GM19043 (cell line): ENCODE measurements around the gene ITGA8.
"Not testable (repeated sequence)": the region's sequence is repeated elsewhere in the genome, so short reads cannot be mapped to it uniquely, and the experiment has no call there.

ENCODE experiments used
- ATAC-seq: cut with Tn5 transposase; IDR thresholded peaks from one replicate; pipeline ENCODE4 v1.9.1; 2021; ENCODE audit warnings: low read depth; ENCODE audit not compliant: unreplicated experiment

Gene ITGA8

DNA sequence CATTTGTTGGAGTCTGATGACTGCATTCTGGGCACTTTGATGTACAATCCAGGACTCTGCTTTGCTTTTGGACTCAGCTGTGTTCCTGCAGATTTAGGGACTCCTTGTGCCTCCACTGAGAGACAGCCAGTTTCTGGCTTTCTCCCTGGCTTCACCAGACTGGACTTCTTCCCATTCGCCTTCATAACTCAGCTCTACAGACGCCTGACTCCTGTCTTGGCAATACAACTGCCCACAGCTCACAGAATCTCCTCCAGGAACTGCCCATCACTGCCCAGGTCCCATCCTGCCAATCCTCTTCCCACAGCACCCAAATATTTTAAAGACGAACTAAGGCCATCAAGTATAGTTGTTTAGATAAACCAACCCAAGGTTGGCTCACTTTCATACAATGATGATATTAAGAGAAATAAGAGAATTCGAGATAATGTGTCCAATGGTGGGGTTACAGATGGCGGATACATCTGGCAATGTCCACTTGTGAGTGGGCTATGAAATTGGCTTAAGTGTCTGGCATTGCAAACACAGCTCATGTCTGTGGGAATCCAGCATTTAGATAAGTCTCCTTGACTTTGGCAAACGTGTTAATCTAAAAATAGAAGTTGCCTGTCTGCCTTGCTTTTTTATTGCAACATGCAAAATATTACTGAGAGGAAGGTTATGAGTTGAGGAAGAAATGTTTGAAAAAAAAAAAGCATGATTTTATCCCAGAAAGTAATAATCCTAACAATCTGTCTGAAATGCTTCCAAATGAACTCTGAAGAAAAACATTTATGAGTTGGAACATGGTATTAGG, 95.1 kb downstream of the ITGA8 start:
- no peak for ATAC-seq

DNA sequence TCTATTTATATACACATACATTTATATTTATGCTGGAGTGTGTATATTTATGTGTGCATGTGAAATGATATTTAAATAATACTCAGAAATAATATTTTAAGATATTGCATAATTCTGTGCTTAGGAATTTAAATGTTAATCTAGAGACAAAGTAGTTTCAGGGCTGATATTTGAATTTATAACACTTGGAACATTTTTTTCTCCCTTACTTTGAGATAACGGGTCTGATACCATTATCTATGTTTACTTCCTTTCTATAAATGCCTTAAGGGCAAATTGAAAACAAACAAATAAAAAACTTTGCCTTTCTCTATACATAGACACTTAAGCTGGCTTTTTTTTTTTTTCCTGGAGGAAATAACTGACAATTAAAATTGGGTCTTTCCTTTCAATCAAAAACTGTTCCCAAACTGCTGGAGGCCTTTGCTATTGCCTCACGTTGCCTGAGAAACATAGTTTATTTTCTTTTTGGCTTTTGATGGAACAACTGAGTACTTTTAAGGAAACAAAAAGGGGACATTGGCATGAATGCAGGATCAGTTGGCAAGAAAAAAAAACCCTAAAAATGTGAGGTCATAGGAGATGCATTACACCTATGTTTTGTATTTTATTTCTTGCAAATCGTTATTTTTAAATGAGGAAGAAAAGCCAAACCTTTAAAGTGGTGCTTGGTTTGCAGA, 98.7 kb downstream of the ITGA8 start:
- ATAC-seq, result no peak

DNA sequence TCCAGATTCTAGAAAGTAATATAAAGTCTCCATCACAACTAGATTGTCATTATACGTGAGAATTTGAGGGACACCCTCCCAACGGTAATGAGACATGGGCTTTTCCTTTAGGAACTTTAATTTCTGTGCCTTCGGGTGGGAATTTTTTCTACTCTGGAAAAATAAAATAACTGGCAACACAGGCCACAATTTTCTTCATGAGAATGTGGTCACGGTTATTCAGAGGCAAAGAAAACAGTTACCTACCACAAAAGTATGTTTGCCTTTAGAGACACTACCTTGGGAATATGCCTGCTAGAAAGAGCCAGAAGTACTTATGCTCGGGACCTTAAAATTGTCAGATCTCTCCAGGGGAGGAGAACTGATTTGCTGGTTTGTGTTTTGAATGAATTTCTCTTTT, 99.4 kb downstream of the ITGA8 start:
- no peak for ATAC-seq

DNA sequence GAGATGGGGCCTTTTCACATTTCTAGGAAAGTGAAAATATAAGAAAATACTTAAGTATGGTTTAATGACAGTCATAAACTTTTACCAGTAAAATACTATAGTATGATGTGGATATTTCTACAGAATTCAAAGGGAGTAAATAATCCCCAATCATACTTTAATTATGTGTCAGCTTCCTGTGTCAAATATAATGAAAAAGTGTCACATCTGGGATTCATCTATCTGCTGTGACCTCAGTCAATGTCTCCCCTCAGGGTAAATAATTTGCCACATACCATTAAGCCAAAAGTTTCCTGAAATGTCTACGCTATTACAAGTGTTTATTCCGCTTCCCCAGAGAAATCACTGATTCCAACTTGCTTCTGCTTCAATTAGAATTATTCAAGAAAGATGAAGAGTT, 110.5 kb downstream of the ITGA8 start:
- no peak for ATAC-seq

DNA sequence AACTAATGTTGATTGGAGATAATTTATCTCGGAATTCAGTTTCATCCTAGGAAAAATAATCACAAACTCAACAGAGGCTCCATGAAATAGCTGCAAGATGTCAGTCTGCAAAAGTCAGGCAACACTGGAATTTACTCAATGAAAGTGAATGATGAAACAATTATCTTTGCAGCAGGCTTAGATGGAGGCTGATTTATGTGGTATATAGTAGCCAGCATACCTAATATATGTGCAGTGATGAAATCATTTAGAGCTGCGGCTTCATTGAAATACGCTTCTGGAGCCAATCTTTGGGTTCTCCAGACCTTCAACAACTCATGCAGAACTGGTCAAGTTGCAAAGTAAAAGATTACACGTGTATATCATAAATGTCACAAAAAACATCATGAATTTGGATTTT, 113.3 kb downstream of the ITGA8 start:
- no peak for ATAC-seq

DNA sequence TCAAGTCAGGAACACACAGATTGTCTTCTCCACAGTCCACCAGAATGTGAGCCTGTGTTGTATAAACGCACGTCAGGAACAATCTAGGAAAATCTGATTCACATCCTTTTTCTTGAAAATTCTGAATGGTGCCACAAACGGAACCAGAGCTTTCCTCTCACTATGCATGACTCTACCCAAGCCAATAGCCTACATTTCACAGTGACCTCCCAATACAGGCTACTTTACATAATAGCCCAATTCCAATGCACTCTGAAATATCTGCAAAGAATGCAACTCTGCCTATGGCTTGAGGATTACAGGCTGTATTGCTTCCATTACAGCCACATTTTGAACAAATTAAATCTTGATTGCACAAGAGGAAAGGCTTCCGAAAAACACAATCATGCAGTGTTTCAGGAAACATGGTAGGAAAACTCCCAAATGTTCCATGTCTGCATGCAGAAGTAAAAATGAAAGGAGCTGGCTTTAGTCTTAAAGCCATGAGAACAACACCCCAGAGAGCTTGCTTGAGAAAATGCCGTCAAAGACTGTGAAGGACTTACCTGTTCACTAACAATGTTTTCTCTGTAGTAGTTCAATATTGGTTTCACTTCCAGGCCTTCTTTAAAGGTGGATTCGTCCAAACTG, 113.9 kb downstream of the ITGA8 start:
- ATAC-seq, result no peak

DNA sequence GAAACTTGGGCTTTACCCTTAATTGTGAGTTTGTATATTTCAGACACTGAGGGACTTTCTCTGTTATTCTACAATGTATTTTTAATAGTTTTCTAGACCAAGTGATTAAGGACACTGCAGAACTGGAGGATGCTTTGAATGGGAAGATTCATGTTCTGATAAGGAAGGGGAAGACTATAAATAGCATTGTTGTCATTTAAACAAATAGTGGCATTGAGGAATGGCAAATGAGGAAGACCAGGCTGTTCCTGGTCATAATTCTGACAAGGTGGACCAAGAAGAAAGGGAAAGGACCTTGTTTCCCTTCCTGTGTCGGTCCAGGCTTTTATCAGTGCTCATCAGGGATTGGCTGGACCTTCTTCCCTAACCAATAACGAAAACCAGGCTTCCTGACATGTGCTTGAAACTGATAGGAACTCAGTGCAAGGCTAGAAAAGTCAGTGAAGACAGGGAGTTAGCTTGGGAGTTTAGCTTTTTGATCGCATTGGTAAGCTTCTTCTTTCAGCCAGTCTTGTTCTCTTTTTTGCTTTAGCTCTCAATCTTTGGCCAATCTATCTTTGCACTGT, 116.2 kb downstream of the ITGA8 start:
- ATAC-seq, result no peak

DNA sequence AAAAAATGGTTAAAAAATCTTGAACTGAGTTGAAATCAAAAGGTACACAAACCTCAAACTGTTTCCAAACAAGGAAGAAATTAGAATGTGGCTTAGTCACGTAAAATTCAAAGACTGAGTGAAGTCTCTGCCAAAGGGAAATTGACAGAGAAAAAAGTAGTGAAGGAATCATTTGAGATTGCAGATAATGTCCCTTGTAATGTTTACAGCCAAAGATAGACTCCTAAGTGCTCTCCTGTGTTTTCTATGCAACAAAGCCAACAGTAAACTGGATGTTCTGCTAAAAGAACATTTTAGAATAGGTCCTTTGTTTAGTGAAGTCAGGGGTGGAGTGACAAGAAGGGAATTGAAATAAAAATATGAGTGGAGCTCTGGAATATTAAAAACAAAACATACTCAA, 117.9 kb downstream of the ITGA8 start:
- ATAC-seq, result no peak

DNA sequence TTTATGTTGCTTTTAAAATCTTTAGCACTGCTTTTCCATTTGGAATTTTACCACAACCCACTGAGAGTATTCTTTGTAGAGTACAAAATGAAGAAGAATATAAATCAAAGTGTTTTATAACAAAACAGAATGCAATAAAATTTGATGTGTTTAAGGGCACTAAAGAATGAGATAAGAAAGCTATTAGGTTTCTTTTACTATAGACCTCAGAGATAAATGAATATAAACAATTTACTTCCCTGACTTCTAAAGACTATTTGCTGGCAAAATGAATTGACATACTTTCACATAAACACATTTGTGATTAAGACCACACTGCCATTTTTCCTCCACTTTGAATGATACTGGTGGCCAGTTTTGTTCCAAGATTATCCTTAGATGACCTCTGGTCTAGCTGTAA, 124.5 kb downstream of the ITGA8 start:
- no peak for ATAC-seq

DNA sequence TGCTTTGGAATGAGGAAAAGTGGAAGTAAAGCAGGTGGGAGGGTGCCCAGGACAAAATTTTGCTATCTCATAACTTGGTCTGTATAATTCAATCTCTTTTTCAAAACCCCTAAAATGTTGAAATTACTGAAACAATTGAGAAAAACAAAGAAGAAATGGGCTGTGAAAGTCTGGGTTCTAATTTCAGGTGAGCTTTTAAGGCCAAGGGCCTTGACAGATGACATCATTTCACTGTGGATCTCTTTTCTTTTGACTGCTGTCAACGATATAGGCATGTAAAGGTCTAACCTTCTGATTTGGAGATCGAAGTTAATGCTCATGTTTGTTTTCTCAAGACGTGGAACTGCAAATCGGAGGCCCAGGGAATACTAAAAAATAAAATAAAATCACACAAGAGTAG, 127.8 kb downstream of the ITGA8 start:
- ATAC-seq, result no peak

DNA sequence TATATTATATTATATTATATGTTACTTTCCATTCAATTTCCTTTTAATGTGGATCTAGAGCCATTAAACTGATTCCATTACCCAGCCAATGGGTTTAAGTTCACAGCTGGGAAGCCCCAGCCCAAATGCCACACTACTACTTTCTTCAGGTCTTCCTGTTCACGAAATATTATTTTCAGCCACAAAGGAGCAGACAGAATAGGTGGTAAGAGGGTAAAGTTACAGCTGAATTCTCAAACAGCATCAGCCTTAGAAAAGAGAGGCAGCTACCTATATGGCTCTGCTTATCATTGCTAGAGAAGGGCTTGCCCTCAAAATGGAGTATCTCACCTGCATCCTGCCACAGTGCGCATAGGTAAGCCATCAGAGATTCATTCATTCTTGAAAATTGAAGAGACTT, 128.3 kb downstream of the ITGA8 start:
- no peak for ATAC-seq

DNA sequence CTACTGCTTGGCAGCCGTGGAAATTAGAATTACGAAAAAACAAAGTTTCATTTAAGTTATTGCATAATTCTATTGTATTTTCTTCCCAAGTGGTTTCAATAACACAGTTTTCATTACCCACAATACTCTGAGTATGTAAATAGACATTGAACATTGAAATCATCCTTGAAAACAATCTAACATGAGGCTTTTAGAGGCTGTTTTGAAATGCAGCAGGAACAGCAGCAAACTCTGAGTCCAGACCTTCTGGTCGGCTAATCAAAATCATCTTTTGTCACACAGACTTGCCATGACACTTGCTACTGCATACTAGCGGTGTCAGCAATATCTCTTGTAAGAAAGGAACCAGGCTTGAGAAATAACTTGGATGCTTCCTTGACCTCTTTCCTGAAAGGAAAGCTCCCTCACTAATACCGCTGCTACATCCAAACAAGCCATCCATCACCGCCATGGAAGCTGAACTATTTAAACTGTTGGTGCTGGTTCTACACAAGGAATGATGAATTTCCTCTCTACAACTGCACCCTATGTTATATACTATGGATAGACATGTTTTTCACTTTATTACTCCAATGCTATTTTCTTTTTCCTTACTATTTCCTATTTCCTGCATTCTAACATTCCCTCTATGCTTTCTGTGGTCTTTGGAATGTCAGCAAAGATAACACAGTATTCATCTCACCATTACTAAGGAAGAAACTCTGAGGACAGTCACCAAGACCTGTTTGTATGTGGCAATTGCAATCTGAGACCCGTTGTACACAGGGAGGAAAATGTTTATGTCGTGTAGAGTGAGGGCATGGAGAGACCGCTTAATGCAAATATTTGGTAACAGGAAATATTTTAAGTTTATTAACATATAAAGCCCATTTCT, 130.8 kb downstream of the ITGA8 start:
- ATAC-seq, result no peak

DNA sequence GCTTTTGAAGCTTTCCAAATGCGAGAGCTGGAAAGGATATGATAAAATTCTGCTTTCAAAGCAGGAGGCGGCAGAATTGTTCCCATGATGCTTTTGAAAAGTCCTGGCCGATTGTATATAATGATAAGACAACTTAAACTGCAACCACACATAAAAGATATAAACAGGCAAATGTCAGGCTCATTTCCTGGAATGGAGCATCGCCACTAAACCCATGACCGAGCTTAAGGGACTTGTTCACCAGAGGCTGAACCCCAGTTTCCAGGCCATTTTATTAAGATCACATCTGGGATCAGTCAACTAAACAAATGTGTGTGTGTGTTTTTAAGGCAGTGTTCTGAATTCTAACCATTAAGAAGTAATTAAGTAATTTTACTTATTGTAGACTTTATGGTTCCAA, 131.6 kb downstream of the ITGA8 start:
- ATAC-seq, result no peak

DNA sequence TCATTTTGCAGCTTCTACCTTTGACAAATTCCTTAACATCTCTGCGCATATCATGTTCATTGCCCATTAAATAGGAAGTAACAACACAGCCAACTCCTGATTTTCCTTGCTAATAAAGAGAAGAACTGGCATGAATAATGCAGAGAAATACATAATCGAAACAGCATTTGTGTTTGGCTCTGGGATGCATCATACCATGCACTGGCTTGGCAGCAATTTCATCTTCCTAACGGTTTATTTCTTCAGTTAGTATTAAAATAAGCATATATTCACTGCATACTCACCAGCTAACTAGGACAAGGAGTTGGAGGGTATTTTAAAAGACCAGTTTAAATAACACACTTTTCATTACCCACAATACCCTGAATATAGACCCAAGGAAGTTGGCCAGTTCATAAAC, 132.5 kb downstream of the ITGA8 start:
- ATAC-seq, result no peak

DNA sequence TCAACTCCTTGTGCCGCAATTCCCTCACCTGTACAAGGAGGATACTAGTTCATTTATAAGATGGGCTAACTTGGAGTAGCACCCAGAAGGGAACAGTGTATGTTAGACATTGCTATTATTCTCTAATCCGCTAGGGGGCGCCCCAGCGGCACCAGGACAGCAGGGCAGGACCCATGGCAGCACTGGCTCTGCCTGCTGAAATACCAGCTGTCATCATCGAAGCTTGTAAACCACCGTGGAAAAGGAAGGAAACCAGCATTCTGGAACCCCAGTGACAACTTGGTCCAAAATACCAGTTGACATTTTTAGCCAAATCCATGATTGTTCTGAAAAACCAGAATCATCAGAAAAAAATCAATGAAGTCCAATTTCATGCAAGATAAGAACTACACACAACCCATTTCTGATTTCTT, 134.4 kb downstream of the ITGA8 start:
- peak; percentile 79 for ATAC-seq

DNA sequence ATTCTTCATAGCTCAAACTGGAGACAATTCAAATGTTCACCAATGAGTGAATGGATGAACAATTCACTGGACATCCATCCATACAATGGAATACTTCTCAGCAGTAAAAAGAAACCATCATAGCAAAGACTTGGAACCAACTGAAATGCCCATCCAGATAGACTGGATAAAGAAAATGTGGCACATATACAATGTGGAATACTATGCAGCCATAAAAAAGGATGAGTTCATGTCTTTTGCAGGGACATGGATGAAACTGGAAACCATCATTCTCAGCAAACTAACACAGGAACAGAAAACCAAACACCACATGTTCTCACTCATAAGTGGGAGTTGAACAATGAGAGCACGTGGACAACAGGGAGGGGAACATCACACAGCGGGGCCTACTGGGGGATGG, 136.8 kb downstream of the ITGA8 start:
- ATAC-seq, result not testable (repeated sequence)

DNA sequence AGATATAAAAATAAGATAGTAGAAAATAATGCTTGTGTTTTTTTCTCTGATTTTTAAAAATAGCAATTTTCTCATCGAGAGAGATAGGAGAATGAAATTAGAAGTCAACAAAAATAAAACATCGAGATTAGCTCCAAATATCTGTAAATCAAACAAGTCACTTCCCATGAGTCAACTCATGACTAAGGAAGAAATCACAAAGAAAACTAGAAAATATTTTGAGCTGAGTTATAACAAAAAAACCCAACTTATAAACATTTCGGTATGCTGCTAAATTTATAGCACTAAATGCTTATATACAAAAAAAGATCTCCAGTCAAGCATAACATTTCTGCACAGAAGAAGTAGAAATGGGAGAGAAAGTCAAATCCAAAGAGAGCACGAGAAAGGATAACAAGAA, 140.1 kb downstream of the ITGA8 start:
- no peak for ATAC-seq

DNA sequence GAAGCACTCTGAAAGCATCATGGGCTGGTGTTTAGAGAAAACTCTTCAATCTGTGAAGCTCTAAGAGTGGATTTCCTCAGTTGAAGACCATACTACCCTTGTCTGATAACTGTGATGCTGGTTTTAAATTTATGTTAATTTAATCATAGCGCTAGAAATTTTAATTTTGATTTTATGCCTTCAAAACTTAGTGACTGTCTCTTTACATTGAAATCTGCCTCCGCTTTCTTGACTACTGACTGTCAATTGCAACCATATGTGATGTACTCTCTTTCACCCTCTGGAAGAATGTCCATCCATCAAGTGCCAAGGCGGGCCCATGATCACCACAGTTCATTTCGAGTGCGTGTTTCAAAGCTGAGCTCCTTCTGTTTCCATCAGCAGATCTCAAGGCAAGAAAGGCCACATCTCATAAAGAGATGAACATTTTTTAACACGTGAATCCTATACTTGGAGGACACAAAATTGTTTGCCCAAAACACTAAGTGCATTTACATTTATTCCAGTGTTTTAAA, 147.1 kb downstream of the ITGA8 start:
- no peak for ATAC-seq

DNA sequence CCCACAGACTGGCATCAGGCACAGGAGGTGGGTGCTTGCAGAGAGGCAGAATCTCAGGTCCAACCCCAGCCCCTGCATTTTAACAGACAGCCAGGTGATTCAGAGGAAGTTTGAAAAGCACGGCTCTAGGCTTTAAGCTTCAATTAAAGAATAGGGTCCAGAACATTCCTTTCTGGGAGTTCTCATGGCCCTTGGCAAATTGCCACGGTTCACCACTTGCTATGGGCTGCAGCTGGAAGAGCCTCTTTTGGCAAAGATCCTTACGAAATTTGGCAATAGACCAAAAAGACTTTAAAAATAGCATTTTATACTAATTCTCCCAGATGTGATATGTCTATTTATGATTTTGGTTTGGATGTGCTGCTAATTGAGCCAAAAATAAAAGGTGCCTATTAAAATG, 148.1 kb downstream of the ITGA8 start:
- no peak for ATAC-seq

DNA sequence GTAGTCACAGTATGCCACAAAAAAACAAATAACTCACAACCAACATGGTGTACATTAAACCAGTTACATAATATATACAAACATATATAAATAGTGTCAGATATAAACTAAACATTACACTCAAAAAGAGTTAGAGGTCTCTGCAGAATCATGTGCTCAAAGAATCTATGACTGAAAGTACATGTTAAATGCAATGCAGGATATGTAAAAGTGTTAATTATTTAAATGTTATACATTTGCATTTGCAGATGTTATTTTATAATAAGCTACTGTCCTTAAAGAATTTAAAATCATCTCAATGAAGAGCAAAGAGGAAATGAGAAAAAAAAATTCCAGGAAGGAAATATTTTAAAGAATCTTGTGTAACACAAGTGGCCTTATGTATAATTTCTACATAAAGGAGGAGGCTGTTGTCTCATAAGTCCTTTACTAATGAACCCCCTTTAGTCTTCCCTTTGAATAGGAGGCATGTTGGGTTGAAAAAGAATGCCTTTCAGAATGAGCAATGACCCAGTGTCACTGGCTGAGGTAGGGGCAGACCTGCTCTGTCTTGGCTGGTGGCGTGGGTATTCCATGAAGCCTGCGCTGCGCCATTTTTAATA, 148.9 kb downstream of the ITGA8 start:
- no peak for ATAC-seq
